Right lobe of liver (tissue), 4 donors: ENCODE measurements around the gene SLC25A38.

Source experiments
- CTCF ChIP-seq, 4 donors: fragments of 200-600 bp in 3 of 4; fragments of 450-650 bp in 1 of 4; IDR thresholded peaks; one replicate each; pipeline versions ENCODE4 v1.5.1 to v1.8.0; 2016 to 2022; ENCODE audit warnings: antibody characterized with exemption in 4 of 4, mild to moderate bottlenecking in 2 of 4
- POLR2A ChIP-seq: fragments of 450-650 bp; IDR thresholded peaks from one replicate; pipeline ENCODE4 v1.6.1; 2017; ENCODE audit warnings: antibody characterized with exemption, mild to moderate bottlenecking
- donor health status: DM: no; HTN: no; CAD: no.
- donor health status: DM: no; HTN: no; CAD: no.
- donor health status: DM: no; HTN: yes; CAD: no.

DNA sequence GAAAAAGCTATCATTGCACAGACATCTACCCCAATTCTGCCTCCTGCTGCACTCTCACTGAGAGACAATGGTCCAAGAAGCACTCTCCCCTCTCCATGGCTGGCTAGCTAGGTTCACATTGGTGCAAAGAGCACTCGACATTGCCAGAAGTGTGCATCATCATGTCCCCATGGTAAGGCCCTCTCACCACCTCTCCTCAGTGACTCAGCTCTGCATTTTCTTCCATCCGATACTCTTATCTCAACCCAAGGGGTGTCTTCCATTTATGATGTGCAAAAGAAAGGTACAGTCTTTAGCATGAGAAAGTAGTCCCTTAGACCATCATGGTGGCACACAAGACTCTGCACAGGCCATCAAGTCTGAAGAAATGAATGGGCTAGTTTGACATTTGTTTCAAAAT is 37.4 kb downstream of the SLC25A38 start:
- no peak for TF ChIP-seq CTCF (IDR thresholded peaks at IDR 0.05)
- TF ChIP-seq POLR2A = no peak
